BJ (cell line): ENCODE data around the gene NOS1AP. TPM values are rescaled to one million over a fixed set of nuclear protein-coding genes. Genes with fewer than 3 reads are reported as not detected.

Experiments
- CTCF ChIA-PET: fragments of 350-600 bp; formaldehyde crosslinking; extraction: SDS; loops from one replicate; lab custom pipeline; 2021; ENCODE audit warnings: antibody characterized with exemption, inconsistent platforms; lab: Yijun Ruan, JAX
- POLR2A ChIA-PET: fragments of 300-600 bp; sonication (Branson Sonifier 250); formaldehyde crosslinking; extraction: SDS; loops from one replicate; lab custom pipeline; 2021; ENCODE audit warnings: antibody characterized with exemption; lab: Charles Lee
- DNase-seq: peaks from one replicate; pipeline ENCODE4 v3.0.0-alpha.2; 2011; ENCODE audit warnings: low read depth
- H3K27me3 ChIP-seq: 2 replicates; pipeline ENCODE4 v1.6.0; 2011; ENCODE audit warnings: low read length; ENCODE audit not compliant: control insufficient read depth, insufficient read depth
- H3K36me3 ChIP-seq: 2 replicates; pipeline ENCODE4 v1.5.1; 2011; ENCODE audit warnings: low read length; ENCODE audit not compliant: control insufficient read depth, insufficient read depth
- H3K4me3 ChIP-seq: 2 replicates; pipeline ENCODE4 v1.5.1; 2011; ENCODE audit warnings: low read depth, mild to moderate bottlenecking, control low read depth, low read length
- CTCF ChIP-seq: IDR thresholded peaks from 2 replicates; pipeline ENCODE4 v1.5.1; 2011; ENCODE audit warnings: low read depth, mild to moderate bottlenecking, control low read depth, inconsistent platforms, low read length, moderate library complexity; ENCODE audit not compliant: insufficient read depth
- polyA plus RNA-seq: library from polyadenylated mRNA; depleted of rRNA; stranded (reverse); fragments of >200 nt; gene quantifications from 2 replicates; pipeline ENCODE4 v1.2.3, GENCODE V29; 2011

The NOS1AP gene
- polyA plus RNA-seq, 1 experiment, result 0.50 TPM

- ChIA-PET CTCF (interaction anchor here (1.0 to 1.7 kb wide), 2 partner anchors 171 to 238 kb away, joined by 5 read pairs; no protein-coding TSS in a partner anchor), POLR2A (no interaction called here)
Observed at GRCh38 chr1:162030759-162031280, 38.7 kb upstream of the NOS1AP start.

GRCh38 chr1:162033428-162033827, 36.1 kb upstream of the NOS1AP start:
- DNase-seq, result no peak
- no peak overlapping the region for H3K4me3 ChIP-seq
- TF ChIP-seq CTCF, result no peak
- ChIA-PET CTCF (interaction anchor here (1.6 to 8.0 kb wide), 3 partner anchors 23 to 239 kb away, joined by 5 to 187 read pairs (median 72); no protein-coding TSS in a partner anchor), POLR2A (interaction anchor here (0.5 kb wide), 1 partner anchor 141 kb away, joined by 12 read pairs; no protein-coding TSS in a partner anchor)
- no peaks in the 10 kb centered on the region for H3K36me3 ChIP-seq
- H3K27me3 ChIP-seq, result peaks cover 2% of the 10 kb centered on the region

More at GRCh38 chr1:162030759-162031280, 38.7 kb upstream of the NOS1AP start:
- no peak for TF ChIP-seq CTCF
- H3K27me3 ChIP-seq, result peaks cover 2% of the 10 kb centered on the region
- no peaks in the 10 kb centered on the region for H3K36me3 ChIP-seq
- no peak for DNase-seq
- no peak overlapping the region for H3K4me3 ChIP-seq

- ChIA-PET POLR2A (no interaction called here), CTCF (interaction anchor here (1.0 to 8.0 kb wide), 5 partner anchors 11 to 272 kb away, joined by 3 to 187 read pairs (median 6); partner anchors contain the start of gene OLFML2B)
- Histone ChIP-seq H3K27me3 (peaks cover 2% of the 10 kb centered on the region), H3K36me3 (no peaks in the 10 kb centered on the region), H3K4me3 (no peak overlapping the region)
- TF ChIP-seq CTCF, result no peak
- DNase-seq, result no peak
Observed at GRCh38 chr1:162035241-162035640, 34.2 kb upstream of the NOS1AP start.

GRCh38 chr1:162036163-162036562, 33.3 kb upstream of the NOS1AP start:
- ChIA-PET POLR2A (interaction anchor here (0.5 kb wide), 1 partner anchor 198 kb away, joined by 3 read pairs; no protein-coding TSS in a partner anchor), CTCF (interaction anchor here (0.7 to 8.0 kb wide), 19 partner anchors 8 to 274 kb away, joined by 3 to 187 read pairs (median 6); partner anchors contain the start of genes ATF6 and OLFML2B)
- no peaks in the 10 kb centered on the region for H3K36me3 ChIP-seq
- H3K27me3 ChIP-seq, result peaks cover 2% of the 10 kb centered on the region
- no peak overlapping the region for H3K4me3 ChIP-seq
- no peak for TF ChIP-seq CTCF
- no peak for DNase-seq

- Histone ChIP-seq H3K27me3 (no peaks in the 10 kb centered on the region; the same call in 1 of the 2 replicates), H3K4me3 (no peak overlapping the region), H3K36me3 (no peaks in the 10 kb centered on the region)
- no peak for DNase-seq
- ChIA-PET POLR2A (interaction anchor here (0.6 kb wide), 1 partner anchor 246 kb away, joined by 3 read pairs; no protein-coding TSS in a partner anchor), CTCF (interaction anchor here (0.6 to 8.0 kb wide), 8 partner anchors 9 to 253 kb away, joined by 3 to 187 read pairs (median 12); partner anchors contain the start of gene OLFML2B)
- no peak for TF ChIP-seq CTCF
Observed at GRCh38 chr1:162038624-162039023, 30.9 kb upstream of the NOS1AP start.
